Mammary epithelial cell (primary cell): ENCODE data around the gene AQP10.

Experiments
- EZH2 ChIP-seq: IDR thresholded peaks from 2 replicates; pipeline ENCODE4 v1.6.1; 2012; ENCODE audit warnings: low read length, inconsistent platforms, borderline replicate concordance
- TF ChIP-seq, protein P1 (sequence below), 2 donors: IDR thresholded peaks in 1 of 2; conservative IDR thresholded peaks in 1 of 2; 2 replicates each; pipeline ENCODE4 v1.5.1; 2011 to 2012; ENCODE audit warnings: inconsistent platforms in 2 of 2, low read length in 2 of 2, mild to moderate bottlenecking in 2 of 2, control low read depth in 1 of 2, low read depth in 1 of 2; ENCODE audit not compliant: insufficient read depth in 1 of 2; ENCODE audit errors: extremely low read depth in 1 of 2

GRCh38 chr1:154342836-154343472, 22.1 kb downstream of the AQP10 start:
- TF ChIP-seq, protein P1, sequence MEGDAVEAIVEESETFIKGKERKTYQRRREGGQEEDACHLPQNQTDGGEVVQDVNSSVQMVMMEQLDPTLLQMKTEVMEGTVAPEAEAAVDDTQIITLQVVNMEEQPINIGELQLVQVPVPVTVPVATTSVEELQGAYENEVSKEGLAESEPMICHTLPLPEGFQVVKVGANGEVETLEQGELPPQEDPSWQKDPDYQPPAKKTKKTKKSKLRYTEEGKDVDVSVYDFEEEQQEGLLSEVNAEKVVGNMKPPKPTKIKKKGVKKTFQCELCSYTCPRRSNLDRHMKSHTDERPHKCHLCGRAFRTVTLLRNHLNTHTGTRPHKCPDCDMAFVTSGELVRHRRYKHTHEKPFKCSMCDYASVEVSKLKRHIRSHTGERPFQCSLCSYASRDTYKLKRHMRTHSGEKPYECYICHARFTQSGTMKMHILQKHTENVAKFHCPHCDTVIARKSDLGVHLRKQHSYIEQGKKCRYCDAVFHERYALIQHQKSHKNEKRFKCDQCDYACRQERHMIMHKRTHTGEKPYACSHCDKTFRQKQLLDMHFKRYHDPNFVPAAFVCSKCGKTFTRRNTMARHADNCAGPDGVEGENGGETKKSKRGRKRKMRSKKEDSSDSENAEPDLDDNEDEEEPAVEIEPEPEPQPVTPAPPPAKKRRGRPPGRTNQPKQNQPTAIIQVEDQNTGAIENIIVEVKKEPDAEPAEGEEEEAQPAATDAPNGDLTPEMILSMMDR (conservative IDR thresholded peaks at IDR 0.05 in 1 of 2, IDR thresholded peaks at IDR 0.05 in 1 of 2; ENCODE audit: extremely low read depth in 1 of 2, insufficient read depth in 1 of 2, low read depth in 1 of 2, low read length in 2 of 2), result no peak
- TF ChIP-seq EZH2, result no peak
